ENCODE data around the gene EBF3.

The EBF3 gene

GRCh38 chr10:129811208-129811607, 152.9 kb downstream of the EBF3 start:
- H2AFZ ChIP-seq (ENCODE audit: low read depth, low read length) = no peak overlapping the region
- no peaks in the 10 kb centered on the region for H3K4me1 ChIP-seq (ENCODE audit: insufficient read depth, low read length)
- no peaks in the 10 kb centered on the region for H3K36me3 ChIP-seq (ENCODE audit: insufficient read depth, low read length)
- H3K4me3 ChIP-seq (ENCODE audit: low read depth in 1 of 2, low read length in 2 of 2) = no peak overlapping the region
- DNase-seq (no peak), ATAC-seq (ENCODE audit: insufficient read depth, low read depth) (no peak)
- no peak overlapping the region for H3K4me2 ChIP-seq (ENCODE audit: insufficient read depth, low read length)
- no peak overlapping the region for H3K9ac ChIP-seq (ENCODE audit: low read depth, low read length)
- H4K20me1 ChIP-seq (ENCODE audit: insufficient read depth, low read length) = no peaks in the 10 kb centered on the region
- no peak overlapping the region for H3K27ac ChIP-seq (ENCODE audit: low read length)
- no peaks in the 10 kb centered on the region for H3K79me2 ChIP-seq (ENCODE audit: insufficient read depth, low read length)
- no peaks in the 10 kb centered on the region for H3K9me3 ChIP-seq (ENCODE audit: insufficient read depth, low read length, severe bottlenecking)
- TF ChIP-seq CTCF (IDR thresholded peaks at IDR 0.05; ENCODE audit: borderline replicate concordance, extremely low read depth, low read length, poor library complexity, severe bottlenecking) = no peak
- TF ChIP-seq EZH2 (IDR thresholded peaks at IDR 0.05; ENCODE audit: borderline replicate concordance, low read depth, low read length, severe bottlenecking) = no peak
- H3K27me3 ChIP-seq (ENCODE audit: insufficient read depth, low read length, poor library complexity) = no peaks in the 10 kb centered on the region

GRCh38 chr10:129809841-129810240, 154.2 kb downstream of the EBF3 start:
- Histone ChIP-seq H3K4me1 (ENCODE audit: insufficient read depth, low read length) (no peaks in the 10 kb centered on the region), H3K36me3 (ENCODE audit: insufficient read depth, low read length) (no peaks in the 10 kb centered on the region), H3K4me3 (ENCODE audit: low read depth in 1 of 2, low read length in 2 of 2) (no peak overlapping the region), H3K27ac (ENCODE audit: low read length) (no peak overlapping the region), H3K9ac (ENCODE audit: low read depth, low read length) (no peak overlapping the region), H2AFZ (ENCODE audit: low read depth, low read length) (no peak overlapping the region), H3K9me3 (ENCODE audit: insufficient read depth, low read length, severe bottlenecking) (peaks cover 8% of the 10 kb centered on the region), H3K79me2 (ENCODE audit: insufficient read depth, low read length) (no peaks in the 10 kb centered on the region), H4K20me1 (ENCODE audit: insufficient read depth, low read length) (no peaks in the 10 kb centered on the region), H3K4me2 (ENCODE audit: insufficient read depth, low read length) (no peak overlapping the region), H3K27me3 (ENCODE audit: insufficient read depth, low read length, poor library complexity) (no peaks in the 10 kb centered on the region)
- DNase-seq (no peak), ATAC-seq (ENCODE audit: insufficient read depth, low read depth) (no peak)
- TF ChIP-seq EZH2 (IDR thresholded peaks at IDR 0.05; ENCODE audit: borderline replicate concordance, low read depth, low read length, severe bottlenecking) = no peak

GRCh38 chr10:129809431-129809830, 154.6 kb downstream of the EBF3 start:
- Histone ChIP-seq H3K79me2 (ENCODE audit: insufficient read depth, low read length) (no peaks in the 10 kb centered on the region), H3K9me3 (ENCODE audit: insufficient read depth, low read length, severe bottlenecking) (peaks cover 8% of the 10 kb centered on the region), H3K27ac (ENCODE audit: low read length) (no peak overlapping the region), H2AFZ (ENCODE audit: low read depth, low read length) (no peak overlapping the region), H3K4me1 (ENCODE audit: insufficient read depth, low read length) (no peaks in the 10 kb centered on the region), H4K20me1 (ENCODE audit: insufficient read depth, low read length) (no peaks in the 10 kb centered on the region), H3K36me3 (ENCODE audit: insufficient read depth, low read length) (no peaks in the 10 kb centered on the region), H3K4me2 (ENCODE audit: insufficient read depth, low read length) (no peak overlapping the region), H3K9ac (ENCODE audit: low read depth, low read length) (no peak overlapping the region), H3K27me3 (ENCODE audit: insufficient read depth, low read length, poor library complexity) (no peaks in the 10 kb centered on the region), H3K4me3 (ENCODE audit: low read depth in 1 of 2, low read length in 2 of 2) (no peak overlapping the region)
- DNase-seq (no peak), ATAC-seq (ENCODE audit: insufficient read depth, low read depth) (no peak)
- TF ChIP-seq EZH2 (IDR thresholded peaks at IDR 0.05; ENCODE audit: borderline replicate concordance, low read depth, low read length, severe bottlenecking) (no peak), CTCF (IDR thresholded peaks at IDR 0.05; ENCODE audit: borderline replicate concordance, extremely low read depth, low read length, poor library complexity, severe bottlenecking) (no peak)

GRCh38 chr10:129808092-129808983, 155.7 kb downstream of the EBF3 start:
- H3K4me1 ChIP-seq (ENCODE audit: insufficient read depth, low read length) = no peaks in the 10 kb centered on the region
- no peak for ATAC-seq (ENCODE audit: insufficient read depth, low read depth)

More at GRCh38 chr10:129808092-129808983, 155.7 kb downstream of the EBF3 start:
- Histone ChIP-seq H3K9me3 (ENCODE audit: insufficient read depth, low read length, severe bottlenecking) (peaks cover 18% of the 10 kb centered on the region), H3K27ac (ENCODE audit: low read length) (no peak overlapping the region), H3K4me3 (ENCODE audit: low read depth in 1 of 2, low read length in 2 of 2) (no peak overlapping the region), H3K36me3 (ENCODE audit: insufficient read depth, low read length) (no peaks in the 10 kb centered on the region), H3K27me3 (ENCODE audit: insufficient read depth, low read length, poor library complexity) (no peaks in the 10 kb centered on the region), H3K4me2 (ENCODE audit: insufficient read depth, low read length) (no peak overlapping the region), H4K20me1 (ENCODE audit: insufficient read depth, low read length) (no peaks in the 10 kb centered on the region), H2AFZ (ENCODE audit: low read depth, low read length) (no peak overlapping the region), H3K9ac (ENCODE audit: low read depth, low read length) (no peak overlapping the region), H3K79me2 (ENCODE audit: insufficient read depth, low read length) (no peaks in the 10 kb centered on the region)
- DNase-seq = no peak
- TF ChIP-seq CTCF (IDR thresholded peaks at IDR 0.05; ENCODE audit: borderline replicate concordance, extremely low read depth, low read length, poor library complexity, severe bottlenecking) (no peak), EZH2 (IDR thresholded peaks at IDR 0.05; ENCODE audit: borderline replicate concordance, low read depth, low read length, severe bottlenecking) (no peak)
